ENCODE data around the gene LDLRAD4. TPM values are rescaled to one million over a fixed set of nuclear protein-coding genes. Genes with fewer than 3 reads are reported as not detected.

The LDLRAD4 gene
- total RNA-seq, 1 experiment from 2014 or later = 0.68 TPM

DNA sequence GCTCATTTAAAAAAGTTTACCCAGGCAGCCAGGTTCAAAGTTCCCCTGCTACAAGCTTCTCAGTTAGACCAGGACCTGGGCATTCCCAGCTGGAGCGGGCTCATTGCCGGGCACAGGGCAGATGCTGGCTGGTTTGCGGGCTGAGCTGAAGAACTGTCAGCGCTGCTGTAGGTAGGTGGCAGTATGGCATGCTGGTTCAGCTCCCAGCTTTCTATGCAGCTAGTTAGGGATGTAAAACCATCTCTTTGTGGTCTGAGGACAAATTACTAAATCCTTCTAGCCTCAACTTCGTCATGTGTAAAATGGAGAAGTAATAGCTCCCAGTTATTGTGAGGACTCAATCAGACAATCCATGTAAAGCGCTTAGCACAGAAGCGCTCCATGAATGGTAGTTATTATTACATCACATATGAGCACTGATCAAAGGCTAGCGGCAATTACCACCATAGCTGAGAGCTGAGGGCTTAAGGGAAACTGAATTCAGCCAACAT, 2.4 kb upstream of the LDLRAD4 start:
- Histone ChIP-seq H3K27ac (no peak overlapping the region), H3K9me3 (replicated peaks) (no peaks in the 10 kb centered on the region), H3K4me3 (no peak overlapping the region), H3K36me3 (no peaks in the 10 kb centered on the region), H3K4me1 (replicated peaks) (peaks cover 14% of the 10 kb centered on the region), H3K27me3 (replicated peaks) (peaks cover 70% of the 10 kb centered on the region)
- peak in 1 of 2 experiments; percentile 16 for DNase-seq (ENCODE audit: low read depth in 1 of 2, low spot score in 2 of 2)

DNA sequence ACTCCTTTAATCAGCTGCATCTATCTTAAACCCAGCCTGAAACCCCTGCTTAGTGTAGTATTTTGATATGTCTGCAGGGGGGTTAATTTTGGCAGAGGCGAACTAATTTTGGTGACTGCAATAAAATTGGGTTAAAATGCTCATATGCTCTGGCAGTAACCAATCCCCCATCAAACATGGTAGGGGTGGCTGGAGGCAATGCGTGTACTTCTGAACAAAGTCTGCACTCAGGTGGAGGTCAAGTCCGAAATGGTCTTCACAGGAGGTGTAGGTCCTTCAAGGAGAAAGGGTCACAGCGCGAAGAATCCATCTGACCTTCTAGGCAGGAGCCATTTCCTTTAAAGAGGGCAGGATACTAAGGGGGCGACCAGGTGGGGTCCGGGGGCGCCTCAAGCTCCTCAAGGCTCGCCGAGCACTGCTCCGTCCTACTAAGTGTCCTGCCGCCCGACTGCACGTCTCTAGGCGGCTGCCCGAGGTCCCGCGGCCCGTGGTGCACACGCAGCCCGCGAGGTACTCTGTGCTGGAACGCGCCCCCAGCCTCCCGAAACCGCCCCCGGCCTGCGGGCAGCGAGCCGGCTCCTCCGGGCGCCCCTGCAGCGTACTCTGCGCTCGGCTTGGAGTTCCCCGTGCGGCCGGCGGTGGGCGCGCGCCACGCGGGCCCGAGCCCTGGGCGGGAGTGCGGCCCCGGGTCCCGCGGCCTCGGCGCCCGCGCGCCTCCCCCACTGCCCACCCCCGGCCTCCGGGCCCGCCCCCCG, 1.7 kb upstream of the LDLRAD4 start:
- peak overlapping the region; percentile 47 for H3K4me3 ChIP-seq
- no peak overlapping the region for H3K27ac ChIP-seq
- H3K9me3 ChIP-seq (replicated peaks) = no peaks in the 10 kb centered on the region
- no peak for DNase-seq (ENCODE audit: low read depth in 1 of 2, low spot score in 2 of 2)
- H3K4me1 ChIP-seq (replicated peaks) = peaks cover 14% of the 10 kb centered on the region
- no peaks in the 10 kb centered on the region for H3K36me3 ChIP-seq
- H3K27me3 ChIP-seq (replicated peaks) = peaks cover 77% of the 10 kb centered on the region

DNA sequence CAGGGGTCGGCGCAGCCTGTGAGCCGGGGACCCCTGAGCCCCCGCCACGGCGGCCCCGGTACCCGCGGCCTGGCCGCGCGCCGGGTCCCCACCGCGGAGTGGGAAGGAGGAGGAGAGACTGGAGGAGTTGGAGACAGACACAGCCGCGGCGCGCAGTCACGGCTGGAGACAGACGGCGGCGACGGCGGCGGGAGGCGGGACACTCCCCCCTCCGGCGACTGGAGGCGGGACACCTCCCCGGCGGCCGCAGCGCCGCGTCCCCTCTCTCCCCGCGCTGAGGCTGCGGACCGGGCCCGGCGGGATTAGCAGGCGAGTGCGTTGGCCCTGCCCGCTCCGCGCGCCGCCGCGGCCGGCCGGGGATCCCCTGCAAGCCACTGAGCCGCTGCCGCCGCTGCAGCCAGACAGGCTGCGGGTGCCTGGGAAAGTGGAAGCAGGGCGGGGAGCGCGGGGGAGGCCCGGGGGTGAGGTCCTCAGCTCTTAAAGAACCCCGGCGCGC, 1.0 kb upstream of the LDLRAD4 start:
- no peak overlapping the region for H3K27ac ChIP-seq
- no peaks in the 10 kb centered on the region for H3K36me3 ChIP-seq
- H3K27me3 ChIP-seq (replicated peaks) = peaks cover 79% of the 10 kb centered on the region
- peaks cover 14% of the 10 kb centered on the region for H3K4me1 ChIP-seq (replicated peaks)
- no peaks in the 10 kb centered on the region for H3K9me3 ChIP-seq (replicated peaks)
- H3K4me3 ChIP-seq = peak overlapping the region; percentile 47
- DNase-seq (ENCODE audit: low read depth in 1 of 2, low spot score in 2 of 2) = peak in 1 of 2 experiments; percentile 46

DNA sequence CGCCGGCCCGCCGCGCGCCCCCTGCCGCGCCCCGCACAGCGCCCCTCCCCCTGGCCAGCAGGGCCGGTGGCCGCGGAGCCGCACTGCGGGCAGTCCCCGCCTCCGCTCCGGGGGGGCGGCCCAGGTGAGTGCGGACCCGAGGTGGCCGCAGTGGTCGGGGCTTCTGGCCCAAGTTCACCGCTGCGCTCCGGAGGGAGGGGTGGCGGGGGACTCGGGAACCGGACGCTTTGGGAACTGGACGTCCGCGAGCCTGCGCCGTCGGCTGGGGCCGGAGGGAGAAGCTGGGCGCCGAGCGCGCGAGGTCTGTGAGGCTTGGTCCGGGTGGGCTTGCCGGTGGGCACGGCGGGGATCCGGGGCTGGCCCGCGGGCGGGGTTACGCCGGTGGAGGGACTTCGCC, 591 bp upstream of the LDLRAD4 start:
- Histone ChIP-seq H3K4me3 (peak overlapping the region; percentile 47), H3K27ac (no peak overlapping the region), H3K36me3 (no peaks in the 10 kb centered on the region), H3K9me3 (replicated peaks) (no peaks in the 10 kb centered on the region), H3K27me3 (replicated peaks) (peaks cover 79% of the 10 kb centered on the region), H3K4me1 (replicated peaks) (peaks cover 14% of the 10 kb centered on the region)
- DNase-seq (ENCODE audit: low read depth in 1 of 2, low spot score in 2 of 2) = no peak

DNA sequence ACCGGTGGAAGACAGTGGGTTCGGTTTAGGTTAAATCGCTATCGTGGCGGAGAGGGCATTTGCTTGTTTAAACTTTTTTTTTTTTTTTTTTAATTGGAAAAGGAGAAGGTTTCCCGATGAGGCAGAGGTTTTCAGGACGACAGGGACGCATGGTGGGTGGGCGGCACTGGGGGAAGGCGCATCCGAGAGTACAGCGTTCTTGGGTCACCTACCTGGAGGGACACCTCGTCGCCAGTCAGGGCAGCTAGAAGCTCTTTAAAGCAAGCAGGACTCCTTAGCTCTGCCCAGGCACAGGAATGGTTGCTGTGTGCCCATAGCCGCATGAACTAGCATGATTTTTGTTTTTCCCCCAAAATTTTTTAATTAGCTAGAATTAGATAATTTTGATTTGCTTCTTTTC, 437 bp downstream of the LDLRAD4 start:
- H3K9me3 ChIP-seq (replicated peaks) = no peaks in the 10 kb centered on the region
- H3K27ac ChIP-seq = no peak overlapping the region
- no peak for DNase-seq (ENCODE audit: low read depth in 1 of 2, low spot score in 2 of 2)
- H3K4me1 ChIP-seq (replicated peaks) = peaks cover 14% of the 10 kb centered on the region
- H3K27me3 ChIP-seq (replicated peaks) = peaks cover 77% of the 10 kb centered on the region
- H3K36me3 ChIP-seq = no peaks in the 10 kb centered on the region
- peak overlapping the region; percentile 47; the same call in 1 of the 2 replicates for H3K4me3 ChIP-seq

DNA sequence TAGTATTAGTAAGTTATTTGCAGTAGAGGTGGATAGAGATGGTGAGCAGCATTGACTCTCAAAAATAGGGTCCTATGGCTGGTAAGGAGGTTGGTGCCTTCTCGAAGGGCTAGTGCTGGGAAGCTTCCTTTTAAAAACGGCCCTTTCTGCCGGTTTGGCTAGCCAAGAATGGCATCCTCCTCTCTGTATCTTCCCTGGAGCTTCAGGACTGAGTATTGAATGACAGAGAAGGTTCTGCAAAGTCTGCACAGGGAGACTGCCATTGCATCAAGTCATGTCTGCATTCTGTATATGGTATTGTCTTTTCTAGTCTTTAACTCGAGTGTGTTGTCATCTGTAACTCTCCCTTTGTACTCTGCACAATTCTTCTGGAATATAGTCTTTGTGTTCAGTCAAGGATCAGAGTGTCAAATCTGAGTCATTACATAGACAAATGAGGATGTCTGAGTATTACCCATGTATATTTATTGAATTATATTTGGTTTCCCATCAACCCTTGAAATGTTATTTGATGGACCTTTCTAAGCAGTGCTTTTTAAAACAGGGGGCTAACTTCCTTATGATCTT, 1.1 kb downstream of the LDLRAD4 start:
- no peak overlapping the region for H3K4me3 ChIP-seq
- H3K36me3 ChIP-seq = no peaks in the 10 kb centered on the region
- H3K4me1 ChIP-seq (replicated peaks) = peaks cover 14% of the 10 kb centered on the region
- H3K9me3 ChIP-seq (replicated peaks) = no peaks in the 10 kb centered on the region
- DNase-seq (ENCODE audit: low read depth in 1 of 2, low spot score in 2 of 2) = no peak
- peaks cover 72% of the 10 kb centered on the region for H3K27me3 ChIP-seq (replicated peaks)
- H3K27ac ChIP-seq = no peak overlapping the region

DNA sequence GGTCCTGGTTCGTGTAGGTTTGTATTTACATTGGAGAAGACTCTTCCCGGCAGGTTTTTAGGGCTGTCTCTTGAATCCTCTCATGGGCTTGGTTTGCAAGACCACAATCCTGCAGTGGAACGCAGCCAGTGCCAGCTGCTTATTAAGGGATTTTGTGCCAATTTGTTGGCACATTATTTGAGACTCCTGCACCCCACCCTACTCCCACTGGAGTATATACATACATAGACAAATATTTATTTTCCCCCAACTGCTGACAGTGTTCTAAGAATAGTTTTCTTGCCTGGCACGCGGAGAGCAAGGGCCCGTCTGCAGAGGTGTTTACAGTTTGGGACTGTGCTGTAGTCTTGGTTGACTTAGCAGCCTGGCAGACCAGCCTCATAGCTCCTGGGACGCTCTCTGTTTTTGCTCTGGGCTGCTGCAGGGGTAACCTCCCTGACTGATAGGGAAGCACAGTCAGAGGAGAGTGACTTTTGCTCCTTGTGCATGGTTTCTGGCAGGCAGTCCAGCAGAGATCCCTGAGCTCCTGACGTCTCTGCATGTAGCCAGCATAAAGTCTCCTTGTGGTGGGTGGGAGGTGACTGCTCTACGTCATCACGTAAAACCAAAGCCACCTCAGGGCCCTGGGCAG, 1.9 kb downstream of the LDLRAD4 start:
- no peak for DNase-seq (ENCODE audit: low read depth in 1 of 2, low spot score in 2 of 2)

DNA sequence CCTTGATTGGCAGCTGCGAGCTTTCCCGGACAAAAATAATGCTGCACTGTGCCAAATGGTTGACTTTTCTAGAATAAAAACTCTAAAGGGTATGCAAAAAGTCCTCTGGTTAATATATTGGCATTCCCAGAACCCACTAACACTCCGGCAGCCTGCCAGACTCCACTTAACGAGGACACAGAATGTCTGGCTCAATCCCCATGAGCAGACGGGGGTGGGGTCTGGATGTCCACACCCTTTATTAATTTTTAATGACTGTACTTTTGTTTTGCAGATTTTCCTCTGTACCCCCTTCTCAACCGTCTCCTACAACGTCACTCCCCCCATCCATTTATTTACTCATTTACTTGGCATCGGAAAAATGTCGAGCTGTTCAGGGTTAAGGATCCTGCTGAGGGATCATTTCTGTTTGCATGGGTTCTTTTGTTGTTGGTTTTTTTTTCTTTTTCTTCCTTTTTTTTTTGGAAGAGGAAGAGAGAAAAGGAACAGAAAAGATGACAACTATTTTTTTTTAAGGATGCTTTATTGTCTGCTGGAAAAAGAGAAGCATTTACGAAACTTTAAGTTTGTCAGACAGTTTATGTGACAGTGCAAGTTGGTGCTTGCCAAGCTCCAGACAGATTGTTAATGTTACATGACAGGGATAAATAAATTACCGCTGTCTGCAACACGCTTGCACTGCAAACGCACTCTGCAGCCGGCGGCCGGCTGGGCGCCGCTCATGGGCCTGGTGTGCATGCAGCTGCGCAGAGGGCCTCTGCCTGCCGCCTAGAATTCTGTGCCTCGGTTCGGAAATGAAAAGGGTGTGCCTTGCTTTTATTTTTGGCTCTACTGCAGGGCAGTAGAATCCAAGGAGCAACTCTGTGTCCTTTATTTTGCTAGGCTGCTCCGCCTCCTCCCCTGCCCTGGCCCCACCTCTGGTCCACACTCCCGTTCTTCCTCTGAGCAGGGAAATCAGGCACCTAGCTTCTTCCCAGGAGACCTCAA, 3.6 kb downstream of the LDLRAD4 start:
- Histone ChIP-seq H3K4me3 (no peak overlapping the region), H3K27ac (no peak overlapping the region), H3K36me3 (no peaks in the 10 kb centered on the region), H3K27me3 (replicated peaks) (peaks cover 53% of the 10 kb centered on the region), H3K4me1 (replicated peaks) (peaks cover 9% of the 10 kb centered on the region), H3K9me3 (replicated peaks) (no peaks in the 10 kb centered on the region)
- DNase-seq (ENCODE audit: low read depth in 1 of 2, low spot score in 2 of 2) = no peak

More for the DNA sequence above, 1.9 kb downstream of the LDLRAD4 start:
- Histone ChIP-seq H3K27me3 (replicated peaks) (peaks cover 69% of the 10 kb centered on the region), H3K4me1 (replicated peaks) (peaks cover 14% of the 10 kb centered on the region), H3K27ac (no peak overlapping the region), H3K36me3 (no peaks in the 10 kb centered on the region), H3K4me3 (no peak overlapping the region), H3K9me3 (replicated peaks) (no peaks in the 10 kb centered on the region)

DNA sequence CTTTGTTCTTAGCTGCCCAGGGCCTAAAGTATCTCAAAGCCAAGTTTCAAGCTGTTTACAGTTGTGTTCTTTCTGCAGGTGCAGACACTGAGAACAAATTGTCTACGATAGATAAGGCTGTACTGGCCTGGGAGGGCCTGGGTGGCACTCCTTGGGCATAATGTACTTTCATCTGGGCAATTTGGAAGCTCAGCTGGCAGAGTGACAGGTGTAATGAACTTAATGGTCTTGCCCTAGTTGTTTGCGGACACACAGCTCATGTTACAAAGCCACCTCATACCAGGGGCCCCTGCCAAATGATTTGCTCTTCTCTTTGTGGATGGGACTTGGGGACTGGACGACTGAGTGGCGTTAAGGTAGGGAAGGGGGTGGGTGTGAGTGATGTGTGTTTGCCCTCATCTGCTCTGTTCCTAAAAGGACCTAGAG, 4.3 kb downstream of the LDLRAD4 start:
- H3K36me3 ChIP-seq = no peaks in the 10 kb centered on the region
- H3K27ac ChIP-seq = no peak overlapping the region
- H3K9me3 ChIP-seq (replicated peaks) = no peaks in the 10 kb centered on the region
- peaks cover 9% of the 10 kb centered on the region for H3K4me1 ChIP-seq (replicated peaks)
- H3K27me3 ChIP-seq (replicated peaks) = peaks cover 53% of the 10 kb centered on the region
- no peak for DNase-seq (ENCODE audit: low read depth in 1 of 2, low spot score in 2 of 2)
- no peak overlapping the region for H3K4me3 ChIP-seq

DNA sequence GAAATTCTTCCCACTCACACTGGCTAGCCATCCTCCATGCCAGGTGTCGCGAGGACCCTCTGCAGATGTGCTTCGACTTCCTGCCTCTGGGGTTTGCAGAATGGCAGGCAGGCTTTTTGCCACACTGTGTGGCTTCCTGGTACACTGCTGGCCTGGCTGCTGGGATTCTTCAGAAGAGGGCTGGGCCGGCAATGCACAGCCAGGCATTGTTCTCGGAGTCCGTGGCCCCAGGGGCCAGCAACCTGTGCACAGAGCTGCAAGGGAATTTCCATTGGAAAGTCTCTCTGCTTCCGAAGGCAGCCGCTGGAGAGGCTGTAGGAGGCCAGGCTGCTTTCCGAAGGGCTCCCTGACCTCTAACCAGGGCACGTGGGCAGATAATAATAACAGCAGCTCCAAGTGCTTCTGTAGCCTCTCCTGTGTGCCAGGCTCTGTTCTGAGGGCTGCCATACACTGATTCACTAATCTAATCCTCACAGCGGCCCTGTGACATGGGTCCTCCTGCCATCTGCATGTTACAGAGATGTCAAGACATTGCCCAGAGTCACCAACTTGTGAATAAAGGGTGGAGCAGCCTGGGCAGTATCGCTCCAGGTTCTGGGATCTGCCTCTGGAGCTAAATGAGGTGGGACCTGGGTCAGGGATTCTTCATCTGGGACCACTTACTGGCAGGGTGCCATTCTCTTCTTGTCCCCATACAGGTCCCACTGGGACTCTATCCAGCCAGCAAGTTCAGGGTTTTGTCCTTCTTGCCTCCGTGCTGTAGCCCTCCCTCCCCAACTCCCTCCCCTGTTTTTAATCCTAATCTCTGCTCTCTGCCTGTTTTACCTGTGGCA, 5.0 kb downstream of the LDLRAD4 start:
- Histone ChIP-seq H3K4me3 (no peak overlapping the region), H3K4me1 (replicated peaks) (peaks cover 2% of the 10 kb centered on the region), H3K27ac (no peak overlapping the region), H3K9me3 (replicated peaks) (no peaks in the 10 kb centered on the region), H3K36me3 (no peaks in the 10 kb centered on the region), H3K27me3 (replicated peaks) (peaks cover 46% of the 10 kb centered on the region)
- DNase-seq (ENCODE audit: low read depth in 1 of 2, low spot score in 2 of 2) = no peak

DNA sequence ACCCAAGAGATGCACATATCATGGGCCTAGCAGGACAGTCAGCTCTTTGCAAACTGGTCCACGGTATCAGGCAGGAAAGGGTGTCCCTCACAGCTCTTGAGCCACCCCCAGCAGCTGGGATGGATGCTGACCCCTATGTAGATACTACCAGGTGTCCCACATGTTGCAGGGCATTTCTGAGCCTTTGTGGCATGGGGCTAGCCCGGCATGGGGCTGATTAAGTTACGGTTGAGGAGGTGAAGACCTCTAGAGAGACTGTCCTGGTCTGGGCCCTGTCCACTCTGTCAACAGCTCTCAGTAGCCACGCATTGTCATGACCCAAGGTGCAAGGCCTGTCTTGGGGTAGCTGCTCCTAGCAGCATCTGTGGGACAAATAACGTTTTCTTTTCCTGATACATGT, 6.7 kb downstream of the LDLRAD4 start:
- no peaks in the 10 kb centered on the region for H3K9me3 ChIP-seq (replicated peaks)
- H3K36me3 ChIP-seq = no peaks in the 10 kb centered on the region
- peaks cover 31% of the 10 kb centered on the region for H3K27me3 ChIP-seq (replicated peaks)
- no peaks in the 10 kb centered on the region for H3K4me1 ChIP-seq (replicated peaks)
- H3K4me3 ChIP-seq = no peak overlapping the region
- H3K27ac ChIP-seq = no peak overlapping the region
- no peak for DNase-seq (ENCODE audit: low read depth in 1 of 2, low spot score in 2 of 2)

DNA sequence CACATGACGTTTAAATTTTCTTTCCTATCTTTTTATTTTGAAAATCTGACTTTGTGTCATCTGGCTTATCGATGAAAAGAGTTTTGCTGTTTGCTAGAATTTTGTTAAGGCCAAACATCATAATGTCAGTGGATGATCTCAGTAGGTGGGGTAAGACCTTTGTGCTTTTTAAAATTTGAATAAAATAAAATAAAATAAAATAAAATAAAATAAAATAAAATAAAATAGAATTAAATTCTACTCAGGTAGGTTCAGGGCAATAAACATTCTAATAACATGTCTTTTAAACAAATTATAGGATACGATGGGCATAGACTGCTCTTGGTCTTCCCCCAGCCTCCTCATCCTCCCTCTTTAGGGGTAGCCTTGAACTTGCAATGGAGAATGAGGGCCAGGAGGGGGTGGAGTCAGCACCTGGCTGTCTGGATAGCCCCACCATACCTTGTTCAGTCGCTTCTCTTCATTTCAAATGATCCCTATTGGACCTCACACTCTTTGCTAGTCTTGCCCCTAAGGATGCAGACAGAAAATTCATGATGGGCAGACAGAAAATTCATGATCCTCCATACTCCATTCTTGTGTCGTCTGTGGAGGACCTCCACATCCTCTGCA, 8.1 kb downstream of the LDLRAD4 start:
- H3K27me3 ChIP-seq (replicated peaks) = peaks cover 17% of the 10 kb centered on the region
- no peak overlapping the region for H3K27ac ChIP-seq
- no peak overlapping the region for H3K4me3 ChIP-seq
- no peaks in the 10 kb centered on the region for H3K36me3 ChIP-seq
- H3K4me1 ChIP-seq (replicated peaks) = no peaks in the 10 kb centered on the region
- no peaks in the 10 kb centered on the region for H3K9me3 ChIP-seq (replicated peaks)
- no peak for DNase-seq (ENCODE audit: low read depth in 1 of 2, low spot score in 2 of 2)
